ENCODE measurements around the gene RHCE. TPM values are rescaled to one million over a fixed set of nuclear protein-coding genes. Genes with fewer than 3 reads are reported as not detected.

RHCE gene
- total RNA-seq, 1 donor from 2014 or later: not detected

DNA sequence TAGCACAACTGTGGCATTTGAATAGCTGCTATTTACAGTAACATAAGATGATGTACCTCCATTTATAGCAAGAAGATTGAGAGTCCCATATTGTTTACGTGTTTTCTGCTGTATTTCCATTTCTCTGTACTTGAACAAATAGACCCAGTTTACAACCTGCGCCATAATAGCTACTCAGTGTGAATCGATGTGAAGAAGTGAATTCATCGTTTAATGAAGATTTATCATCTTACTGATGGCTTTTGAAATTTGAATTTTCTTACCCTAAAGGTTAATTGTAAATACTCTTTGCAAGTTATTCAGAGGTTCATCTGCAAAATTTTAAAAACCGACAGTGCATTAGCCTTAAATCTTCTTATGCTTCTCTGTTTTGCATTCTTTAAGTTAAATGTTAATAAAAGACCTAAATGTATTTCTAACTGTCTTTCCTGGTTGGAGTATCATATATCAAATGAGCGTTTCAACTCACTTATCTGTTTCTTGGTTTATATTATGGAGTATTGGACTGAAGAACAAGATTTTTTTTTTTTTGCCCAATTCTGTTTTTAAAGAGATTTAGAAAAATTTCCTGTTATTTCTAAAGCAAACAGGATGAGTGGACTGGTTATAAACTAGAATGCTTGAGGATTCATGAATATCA lies 12.2 kb upstream of the RHCE start:
- TF ChIP-seq CTCF (conservative IDR thresholded peaks at IDR 0.05; ENCODE audit: low read depth, low read length): no peak
- H3K4me3 ChIP-seq (ENCODE audit: low read depth, low read length): peak overlapping the region; percentile 87
- DNase-seq (ENCODE audit: low read depth): no peak

DNA sequence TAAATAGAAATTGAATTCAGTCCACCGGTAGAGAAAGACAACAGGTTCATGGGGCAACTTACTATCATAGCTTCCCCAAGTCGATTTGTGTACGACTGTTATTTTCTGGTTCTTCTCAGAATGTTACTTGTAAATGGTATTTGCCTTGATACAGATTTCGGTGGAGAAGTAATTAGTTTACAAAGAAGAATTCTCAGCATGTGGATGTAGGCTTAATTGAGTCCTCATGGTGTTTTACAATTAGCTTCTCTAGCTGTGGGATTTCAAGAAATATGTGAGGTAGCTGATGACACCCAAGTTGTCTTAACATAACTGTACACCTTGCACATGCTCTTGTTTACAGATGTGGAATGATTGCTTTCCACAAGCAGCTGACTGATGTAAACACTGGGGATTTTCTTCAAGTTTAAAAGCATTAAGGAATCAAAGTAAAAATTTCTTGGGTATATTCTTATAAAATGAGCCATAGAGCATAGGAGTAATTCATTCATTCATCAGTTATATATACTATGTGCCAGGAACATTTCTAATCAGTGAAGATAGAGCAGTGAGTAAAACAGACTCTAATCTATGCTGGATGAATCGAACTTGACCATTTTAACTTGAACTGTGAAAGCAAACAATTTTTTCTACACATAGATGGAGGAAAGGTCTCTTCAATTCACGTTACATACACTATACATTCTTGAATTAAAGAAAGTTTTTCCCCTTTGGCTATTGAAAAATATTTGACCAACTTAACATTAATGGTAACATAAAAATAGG lies 11.5 kb upstream of the RHCE start:
- no peak for TF ChIP-seq CTCF (conservative IDR thresholded peaks at IDR 0.05; ENCODE audit: low read depth, low read length)
- DNase-seq (ENCODE audit: low read depth): no peak
- peak overlapping the region; percentile 87 for H3K4me3 ChIP-seq (ENCODE audit: low read depth, low read length)

- TF ChIP-seq CTCF (conservative IDR thresholded peaks at IDR 0.05; ENCODE audit: low read depth, low read length): no peak
- H3K4me3 ChIP-seq (ENCODE audit: low read depth, low read length): peak overlapping the region; percentile 87
- DNase-seq (ENCODE audit: low read depth): no peak
These were observed 10.6 kb upstream of the RHCE start for GRCh38 chr1:25430967-25431881.

DNA sequence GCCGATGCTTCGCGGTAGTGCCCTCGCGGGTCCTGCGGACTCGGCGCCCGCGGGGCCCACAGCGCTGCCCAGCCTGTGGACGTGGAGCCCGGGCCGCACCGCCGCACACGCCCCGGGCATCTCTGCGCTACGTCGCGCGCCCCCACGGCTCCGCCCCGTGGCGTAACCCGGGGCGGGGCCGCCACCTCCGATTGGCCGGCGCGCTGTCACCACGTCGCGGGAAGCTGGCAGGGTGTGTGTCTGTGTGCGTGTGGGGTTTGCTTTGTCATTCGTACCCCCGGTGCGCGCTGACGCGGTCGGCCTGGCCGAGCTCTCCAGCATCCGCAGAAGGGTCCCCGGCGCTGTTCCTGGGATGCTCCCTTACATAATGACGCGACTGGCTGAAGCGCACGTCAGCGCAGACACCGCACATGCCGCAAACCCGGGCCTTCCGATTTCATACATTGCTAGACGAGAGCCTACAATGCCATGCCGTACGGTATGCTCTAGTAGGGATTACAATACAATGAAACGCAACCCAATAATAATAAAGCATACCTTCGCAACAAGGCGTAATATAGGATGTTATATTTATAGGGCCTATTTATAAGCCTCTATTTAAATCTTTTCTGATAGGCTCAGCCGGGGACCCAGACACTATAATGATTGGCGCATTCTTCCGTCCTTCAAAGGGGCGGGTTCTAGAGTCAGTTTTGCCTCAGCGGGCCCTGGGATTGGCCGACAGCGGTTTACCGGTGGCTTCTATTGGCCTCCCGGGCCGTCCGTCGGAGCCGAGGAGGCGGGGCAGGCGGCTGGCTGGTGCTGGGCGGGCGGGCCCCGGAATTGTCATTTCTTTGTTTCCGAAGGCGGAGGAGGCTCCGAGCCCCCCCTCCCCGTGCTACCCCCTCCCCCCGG lies 9.7 kb upstream of the RHCE start, which contains the start of gene MACO1:
Gene MACO1, plus strand, starts transcription at position 825 of the 894 bp plus-strand sequence. CDS start 202 bp downstream, outside the sequence.
- DNase-seq (ENCODE audit: low read depth): peak; percentile 83
- no peak for TF ChIP-seq CTCF (conservative IDR thresholded peaks at IDR 0.05; ENCODE audit: low read depth, low read length)
- peak within 1 kb of the TSS; percentile 87 for H3K4me3 ChIP-seq (ENCODE audit: low read depth, low read length)

- H3K4me3 ChIP-seq (ENCODE audit: low read depth, low read length): no peak overlapping the region
- no peak for DNase-seq (ENCODE audit: low read depth)
These were observed 8.0 kb upstream of the RHCE start for GRCh38 chr1:25428475-25429166.

More at GRCh38 chr1:25428475-25429166, 8.0 kb upstream of the RHCE start:
- TF ChIP-seq CTCF (conservative IDR thresholded peaks at IDR 0.05; ENCODE audit: low read depth, low read length): no peak
